Measurements from ENCODE around the gene MMEL1.
A peak's percentile ranks its signal among the peaks of the same experiment; 100 is the strongest.

Gene MMEL1

GRCh38 chr1:2557482-2558400, 75.1 kb downstream of the MMEL1 start:
- DNase-seq (ENCODE audit: low read depth), result no peak
- TF ChIP-seq CTCF (conservative IDR thresholded peaks at IDR 0.05; ENCODE audit: low read depth, low read length), result no peak
- H3K4me3 ChIP-seq (ENCODE audit: low read depth, low read length), result no peak overlapping the region

- DNase-seq (ENCODE audit: low read depth), result no peak
- no peak for TF ChIP-seq CTCF (conservative IDR thresholded peaks at IDR 0.05; ENCODE audit: low read depth, low read length)
- peak overlapping the region; percentile 69 for H3K4me3 ChIP-seq (ENCODE audit: low read depth, low read length)
These were observed 75.9 kb downstream of the MMEL1 start for GRCh38 chr1:2556678-2557481.

- TF ChIP-seq CTCF (conservative IDR thresholded peaks at IDR 0.05; ENCODE audit: low read depth, low read length), result peak; percentile 35
- peak; percentile 74 for DNase-seq (ENCODE audit: low read depth)
- peak within 1 kb of the TSS; percentile 69 for H3K4me3 ChIP-seq (ENCODE audit: low read depth, low read length)
These were observed 76.5 kb downstream of the MMEL1 start, which contains the start of gene TNFRSF14 for GRCh38 chr1:2556277-2556677. Gene TNFRSF14, plus strand, starts transcription at chr1:2556371. Its CDS starts 294 bp downstream, at chr1:2556665.

GRCh38 chr1:2555634-2556276, 77.1 kb downstream of the MMEL1 start:
- no peak for TF ChIP-seq CTCF (conservative IDR thresholded peaks at IDR 0.05; ENCODE audit: low read depth, low read length)
- peak overlapping the region; percentile 69 for H3K4me3 ChIP-seq (ENCODE audit: low read depth, low read length)
- DNase-seq (ENCODE audit: low read depth), result peak; percentile 71

- no peak overlapping the region for H3K4me3 ChIP-seq (ENCODE audit: low read depth, low read length)
- DNase-seq (ENCODE audit: low read depth), result peak; percentile 50
- TF ChIP-seq CTCF (conservative IDR thresholded peaks at IDR 0.05; ENCODE audit: low read depth, low read length), result peak; percentile 71
These were observed 78.0 kb downstream of the MMEL1 start for GRCh38 chr1:2554621-2555387.

Data from choroid plexus epithelial cell (primary cell).